Vagina (tissue), 2 donors: ENCODE data around the gene FLYWCH2. TPM values are rescaled to one million over a fixed set of nuclear protein-coding genes. Genes with fewer than 3 reads are reported as not detected.

Experiments
- DNase-seq, 2 donors: peaks; one replicate each; pipeline ENCODE4 v3.0.0-alpha.2; 2017; ENCODE audit errors: extremely low spot score in 2 of 2
- H3K27ac ChIP-seq: fragments of 200-600 bp; sonication (generic); one replicate; pipeline ENCODE4 v1.5.1; 2019
- H3K27me3 ChIP-seq: fragments of 200-600 bp; sonication (generic); one replicate; pipeline ENCODE4 v1.5.1; 2019
- H3K36me3 ChIP-seq, 2 donors: fragments of 200-600 bp; sonication (generic); one replicate each; pipeline ENCODE4 v1.5.1; 2017 to 2019
- H3K4me1 ChIP-seq: fragments of 200-600 bp; sonication (generic); one replicate; pipeline ENCODE4 v1.5.1; 2019
- H3K4me3 ChIP-seq, 2 donors: fragments of 200-600 bp; sonication (generic); 1 replicate in 1 of 2; 2 replicates in 1 of 2; pipeline ENCODE4 v1.5.1; 2016 to 2019
- H3K9me3 ChIP-seq: fragments of 200-600 bp; sonication (generic); one replicate; pipeline ENCODE4 v1.5.1; 2019
- CTCF ChIP-seq, 3 experiments: fragments of 450-650 bp in 2 of 3; fragments of 200-600 bp in 1 of 3; sonication (generic) in 1 of 3; IDR thresholded peaks; one replicate each; pipeline ENCODE4 v1.5.1; 2017 to 2019; ENCODE audit warnings: antibody characterized with exemption in 3 of 3, mild to moderate bottlenecking in 2 of 3, moderate library complexity in 2 of 3
- POLR2A ChIP-seq, 2 donors: fragments of 450-650 bp; IDR thresholded peaks; one replicate each; pipeline ENCODE4 v1.6.1; 2017; ENCODE audit warnings: antibody characterized with exemption in 2 of 2, mild to moderate bottlenecking in 2 of 2, moderate library complexity in 2 of 2
- POLR2AphosphoS5 ChIP-seq, 2 donors: sonication (generic); formaldehyde crosslinking; IDR thresholded peaks; one replicate each; pipeline ENCODE4 v1.9.0; 2017; ENCODE audit warnings: antibody characterized with exemption in 2 of 2, mild to moderate bottlenecking in 2 of 2, low read depth in 1 of 2; ENCODE audit not compliant: insufficient read depth in 1 of 2
- intact Hi-C: fragments of 100-400 bp; cut with DNase I; formaldehyde crosslinking; loops from one replicate; pipeline ENCODE4 v1.15.1; 2023
- total RNA-seq: library from RNA; depleted of rRNA; stranded (reverse); fragments of >200 nt; gene quantifications from one replicate; pipeline ENCODE4 v1.2.3, GENCODE V29; 2016

The FLYWCH2 gene
- total RNA-seq, 1 donor from 2014 or later: 65.1 TPM

GRCh38 chr16:2856686-2857450 is 26.1 kb upstream of the FLYWCH2 start:
- H3K4me1 ChIP-seq: no peaks in the 10 kb centered on the region
- no peaks in the 10 kb centered on the region for H3K9me3 ChIP-seq
- peak overlapping the region in 1 of 2 donors; percentile 39 for H3K4me3 ChIP-seq
- no peaks in the 10 kb centered on the region for H3K36me3 ChIP-seq
- H3K27me3 ChIP-seq: no peaks in the 10 kb centered on the region
- TF ChIP-seq POLR2AphosphoS5 (IDR thresholded peaks at IDR 0.05; ENCODE audit: insufficient read depth in 1 of 2, low read depth in 1 of 2): no peak
- TF ChIP-seq CTCF (IDR thresholded peaks at IDR 0.05): no peak
- no peak for TF ChIP-seq POLR2A (IDR thresholded peaks at IDR 0.05)
- DNase-seq: no peak
- peak overlapping the region; percentile 63 for H3K27ac ChIP-seq
- intact Hi-C loops: no loop called here

- Histone ChIP-seq H3K36me3 (no peaks in the 10 kb centered on the region), H3K9me3 (no peaks in the 10 kb centered on the region), H3K27me3 (no peaks in the 10 kb centered on the region), H3K4me1 (no peaks in the 10 kb centered on the region), H3K4me3 (peak within 1 kb of the TSS; percentile 32 to 39), H3K27ac (peak within 1 kb of the TSS; percentile 63)
- DNase-seq: no peak
- no peak for TF ChIP-seq POLR2A (IDR thresholded peaks at IDR 0.05)
- TF ChIP-seq CTCF (IDR thresholded peaks at IDR 0.05): no peak
- TF ChIP-seq POLR2AphosphoS5 (IDR thresholded peaks at IDR 0.05; ENCODE audit: insufficient read depth in 1 of 2, low read depth in 1 of 2): no peak
- intact Hi-C loops: no loop called here
These were observed 25.4 kb upstream of the FLYWCH2 start, which contains the start of gene PRSS22 for GRCh38 chr16:2857451-2858244. Gene PRSS22 (minus strand): TSS chr16:2858170. CDS start chr16:2858104, 66 bp downstream.

- H3K27me3 ChIP-seq: no peaks in the 10 kb centered on the region
- no peaks in the 10 kb centered on the region for H3K4me1 ChIP-seq
- H3K27ac ChIP-seq: peak overlapping the region; percentile 63
- no peak for TF ChIP-seq POLR2A (IDR thresholded peaks at IDR 0.05)
- no peak for TF ChIP-seq CTCF (IDR thresholded peaks at IDR 0.05)
- TF ChIP-seq POLR2AphosphoS5 (IDR thresholded peaks at IDR 0.05; ENCODE audit: insufficient read depth in 1 of 2, low read depth in 1 of 2): peak in 1 of 2 donors; percentile 18
- DNase-seq: no peak
- intact Hi-C loops: no loop called here
- H3K9me3 ChIP-seq: no peaks in the 10 kb centered on the region
- H3K4me3 ChIP-seq: peak overlapping the region; percentile 32 to 39
- H3K36me3 ChIP-seq: no peaks in the 10 kb centered on the region
These were observed 24.6 kb upstream of the FLYWCH2 start for GRCh38 chr16:2858245-2859025.

GRCh38 chr16:2859686-2860265 is 23.2 kb upstream of the FLYWCH2 start:
- Histone ChIP-seq H3K4me3 (no peak overlapping the region), H3K27ac (no peak overlapping the region), H3K27me3 (no peaks in the 10 kb centered on the region), H3K9me3 (no peaks in the 10 kb centered on the region), H3K4me1 (no peaks in the 10 kb centered on the region), H3K36me3 (no peaks in the 10 kb centered on the region)
- DNase-seq: no peak
- TF ChIP-seq POLR2AphosphoS5 (IDR thresholded peaks at IDR 0.05; ENCODE audit: insufficient read depth in 1 of 2, low read depth in 1 of 2) (no peak), POLR2A (IDR thresholded peaks at IDR 0.05) (no peak), CTCF (IDR thresholded peaks at IDR 0.05) (no peak)
- intact Hi-C loops: no loop called here
